Activated naive CD8-positive, alpha-beta T cell treated with anti-CD3 and anti-CD28 coated beads, Interleukin-2, amount 50 U/mL, for 16 hours (primary cell): ENCODE results near the gene SAXO1.

Source experiments
- DNase-seq: peaks from one replicate; pipeline ENCODE4 v3.0.0-alpha.2; 2020; ENCODE audit warnings: low read depth, low spot score

SAXO1 gene

GRCh38 chr9:18910916-18911315 lies 122.1 kb downstream of the SAXO1 start:
- no peak for DNase-seq

- no peak for DNase-seq
Observed at GRCh38 chr9:18910435-18910834, 122.6 kb downstream of the SAXO1 start.

- no peak for DNase-seq
Observed at GRCh38 chr9:18909140-18910018, 123.6 kb downstream of the SAXO1 start.

GRCh38 chr9:18907927-18908625 lies 124.9 kb downstream of the SAXO1 start:
- no peak for DNase-seq

GRCh38 chr9:18906656-18907395 lies 126.2 kb downstream of the SAXO1 start:
- DNase-seq, result no peak

- no peak for DNase-seq
Observed at GRCh38 chr9:18905883-18906629, 127.0 kb downstream of the SAXO1 start.

GRCh38 chr9:18905028-18905882 lies 127.8 kb downstream of the SAXO1 start:
- DNase-seq, result no peak

- DNase-seq, result no peak
Observed at GRCh38 chr9:18903450-18903849, 129.6 kb downstream of the SAXO1 start.

GRCh38 chr9:18896531-18897179 lies 136.4 kb downstream of the SAXO1 start:
- no peak for DNase-seq

GRCh38 chr9:18896004-18896403 lies 137.0 kb downstream of the SAXO1 start:
- no peak for DNase-seq

- no peak for DNase-seq
Observed at GRCh38 chr9:18893491-18893890, 139.5 kb downstream of the SAXO1 start.

GRCh38 chr9:18893046-18893445 lies 140.0 kb downstream of the SAXO1 start:
- no peak for DNase-seq

- no peak for DNase-seq
Observed at GRCh38 chr9:18891946-18892670, 140.9 kb downstream of the SAXO1 start.

GRCh38 chr9:18890372-18890771 lies 142.6 kb downstream of the SAXO1 start:
- DNase-seq, result no peak

GRCh38 chr9:18889550-18889949 lies 143.5 kb downstream of the SAXO1 start:
- DNase-seq, result no peak

GRCh38 chr9:18888290-18888689 lies 144.7 kb downstream of the SAXO1 start:
- DNase-seq, result no peak

GRCh38 chr9:18887546-18887945 lies 145.5 kb downstream of the SAXO1 start:
- no peak for DNase-seq

GRCh38 chr9:18881758-18882157 lies 151.3 kb downstream of the SAXO1 start:
- DNase-seq, result no peak

- DNase-seq, result no peak
Observed at GRCh38 chr9:18877984-18878383, 155.0 kb downstream of the SAXO1 start.
